ENCODE data around the gene TENM4.

DNA sequence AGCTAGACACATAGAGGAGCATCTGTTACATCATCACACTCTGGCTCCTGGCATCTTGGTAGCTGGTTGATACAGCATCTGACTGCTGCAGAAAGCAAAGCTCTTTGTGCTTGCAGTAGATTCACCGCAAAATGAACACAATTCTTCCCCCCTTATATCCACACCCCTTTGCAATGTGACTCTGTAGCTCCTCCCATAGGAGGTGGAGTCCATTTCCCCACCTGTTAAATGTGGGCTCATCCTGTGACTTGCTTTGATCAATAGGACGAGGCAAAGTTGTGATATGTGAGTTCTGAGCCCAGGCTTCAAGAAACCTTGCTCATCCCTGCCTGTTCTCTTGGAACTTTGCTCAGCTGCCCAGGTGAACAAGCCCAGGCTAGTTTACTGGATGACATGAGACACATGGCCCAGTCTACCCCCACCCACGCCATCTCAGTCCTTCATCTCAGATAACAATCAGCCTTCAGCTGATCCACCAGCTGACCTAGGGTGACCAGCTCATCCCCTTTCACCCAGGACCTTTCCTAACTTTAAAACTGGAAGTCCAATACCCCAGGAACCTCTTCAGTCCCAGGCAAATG lies 272.2 kb downstream of the TENM4 start:
- TF ChIP-seq, protein P1, sequence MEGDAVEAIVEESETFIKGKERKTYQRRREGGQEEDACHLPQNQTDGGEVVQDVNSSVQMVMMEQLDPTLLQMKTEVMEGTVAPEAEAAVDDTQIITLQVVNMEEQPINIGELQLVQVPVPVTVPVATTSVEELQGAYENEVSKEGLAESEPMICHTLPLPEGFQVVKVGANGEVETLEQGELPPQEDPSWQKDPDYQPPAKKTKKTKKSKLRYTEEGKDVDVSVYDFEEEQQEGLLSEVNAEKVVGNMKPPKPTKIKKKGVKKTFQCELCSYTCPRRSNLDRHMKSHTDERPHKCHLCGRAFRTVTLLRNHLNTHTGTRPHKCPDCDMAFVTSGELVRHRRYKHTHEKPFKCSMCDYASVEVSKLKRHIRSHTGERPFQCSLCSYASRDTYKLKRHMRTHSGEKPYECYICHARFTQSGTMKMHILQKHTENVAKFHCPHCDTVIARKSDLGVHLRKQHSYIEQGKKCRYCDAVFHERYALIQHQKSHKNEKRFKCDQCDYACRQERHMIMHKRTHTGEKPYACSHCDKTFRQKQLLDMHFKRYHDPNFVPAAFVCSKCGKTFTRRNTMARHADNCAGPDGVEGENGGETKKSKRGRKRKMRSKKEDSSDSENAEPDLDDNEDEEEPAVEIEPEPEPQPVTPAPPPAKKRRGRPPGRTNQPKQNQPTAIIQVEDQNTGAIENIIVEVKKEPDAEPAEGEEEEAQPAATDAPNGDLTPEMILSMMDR (IDR thresholded peaks at IDR 0.05): no peak
- no peak for TF ChIP-seq POLR2A (IDR thresholded peaks at IDR 0.05)

All from heart left ventricle (tissue), 13 donors.